Large intestine (tissue), 1 donor: ENCODE measurements around the gene NLN. TPM values are rescaled to one million over a fixed set of nuclear protein-coding genes. Genes with fewer than 3 reads are reported as not detected.

ENCODE experiments used
- polyA plus RNA-seq: library from polyadenylated mRNA; unstranded; fragments of 120-200 nt; gene quantifications from one replicate; pipeline ENCODE4 v1.2.1, GENCODE V29; 2013

NLN gene
- polyA plus RNA-seq, 1 donor, result 11.8 TPM

Other genes starting within 250 kb of the NLN start
- 2.3 TPM for gene ADAMTS6, start 240.3 kb upstream of the NLN start, polyA plus RNA-seq
- 19.0 TPM for gene CENPK, start 159.0 kb upstream of the NLN start, polyA plus RNA-seq
- gene PPWD1, start 158.9 kb upstream of the NLN start, polyA plus RNA-seq, result 72.7 TPM
- gene TRIM23, start 97.9 kb upstream of the NLN start, polyA plus RNA-seq, result 13.4 TPM
- 6.1 TPM for gene SHLD3, start 97.2 kb upstream of the NLN start, polyA plus RNA-seq
- 22.4 TPM for gene TRAPPC13, start 97.2 kb upstream of the NLN start, polyA plus RNA-seq
- 4.3 TPM for gene SGTB, start 96 bp upstream of the NLN start, polyA plus RNA-seq
- 121 TPM for gene ERBIN, start 204.4 kb downstream of the NLN start, polyA plus RNA-seq